SK-N-SH (cell line): ENCODE measurements around the gene C4orf36. TPM values are rescaled to one million over a fixed set of nuclear protein-coding genes. Genes with fewer than 3 reads are reported as not detected.

Experiments used
- CTCF ChIA-PET: fragments of 300-600, 350-600 bp; formaldehyde crosslinking; extraction: SDS; loops from one replicate; lab custom pipeline; 2021; lab: Yijun Ruan, JAX
- POLR2A ChIA-PET: fragments of 350-600 bp; sonication (Branson Sonifier 250); formaldehyde crosslinking; extraction: SDS; loops from one replicate; lab custom pipeline; 2020; ENCODE audit warnings: antibody characterized with exemption, inconsistent platforms; lab: Yijun Ruan, JAX
- DNase-seq: peaks from one replicate; pipeline ENCODE4 v3.0.0; 2012
- H2AFZ ChIP-seq: fragments of 200-600 bp; sonication (generic); 2 replicates; pipeline ENCODE4 v1.8.1; 2016; ENCODE audit warnings: antibody characterized with exemption, mild to moderate bottlenecking, low read depth
- H3F3A ChIP-seq: fragments of 200-600 bp; sonication (generic); replicated peaks from 2 replicates; pipeline ENCODE3; 2016; ENCODE audit warnings: antibody characterized with exemption, mild to moderate bottlenecking; ENCODE audit not compliant: insufficient read depth
- H3K27ac ChIP-seq, 2 experiments: fragments of 200-500 bp in 1 of 2; fragments of 200-600 bp in 1 of 2; sonication (Bioruptor generic) in 1 of 2; sonication (generic), shearing (Covaris generic) in 1 of 2; 2 replicates each; pipeline versions ENCODE4 v1.5.1 to v1.6.1; 2014 to 2016; ENCODE audit warnings: low read depth in 2 of 2, inconsistent platforms in 1 of 2, low read length in 1 of 2, mild to moderate bottlenecking in 1 of 2, mixed read lengths in 1 of 2
- H3K27me3 ChIP-seq: fragments of 200-600 bp; sonication (generic), shearing (Covaris generic); 2 replicates; pipeline ENCODE4 v1.6.1; 2016; ENCODE audit warnings: mixed run types; ENCODE audit not compliant: insufficient read depth
- H3K36me3 ChIP-seq, 2 experiments: fragments of 200-500 bp in 1 of 2; fragments of 200-600 bp in 1 of 2; sonication (Bioruptor generic) in 1 of 2; sonication (generic) in 1 of 2; replicated peaks in 1 of 2; 2 replicates each; pipeline versions ENCODE3 to v1.5.1; 2014 to 2016; ENCODE audit warnings: low read length in 1 of 2, mild to moderate bottlenecking in 1 of 2; ENCODE audit not compliant: insufficient read depth in 2 of 2, control insufficient read depth in 1 of 2
- H3K4me1 ChIP-seq, 2 experiments: fragments of 200-500 bp in 1 of 2; fragments of 200-600 bp in 1 of 2; sonication (Bioruptor generic) in 1 of 2; sonication (generic), shearing (Covaris generic) in 1 of 2; 2 replicates each; pipeline versions ENCODE4 v1.5.1 to v1.6.1; 2014 to 2016; ENCODE audit warnings: low read depth in 1 of 2, low read length in 1 of 2, mixed run types in 1 of 2; ENCODE audit not compliant: insufficient read depth in 2 of 2, control insufficient read depth in 1 of 2
- H3K4me2 ChIP-seq: fragments of 200-600 bp; sonication (generic), shearing (Covaris generic); 2 replicates; pipeline ENCODE4 v1.6.1; 2017; ENCODE audit warnings: mixed run types
- H3K4me3 ChIP-seq, 2 experiments: fragments of 200-500 bp in 1 of 2; fragments of 200-600 bp in 1 of 2; sonication (Bioruptor generic) in 1 of 2; sonication (generic), shearing (Covaris generic) in 1 of 2; 2 replicates each; pipeline versions ENCODE4 v1.5.1 to v1.8.1; 2014 to 2016; ENCODE audit warnings: low read depth in 2 of 2, inconsistent platforms in 1 of 2, low read length in 1 of 2, mild to moderate bottlenecking in 1 of 2, mixed read lengths in 1 of 2, moderate library complexity in 1 of 2
- H3K79me2 ChIP-seq: fragments of 200-600 bp; sonication (generic); 2 replicates; pipeline ENCODE4 v1.8.1; 2017; ENCODE audit warnings: mild to moderate bottlenecking; ENCODE audit not compliant: insufficient read depth
- H3K9ac ChIP-seq: fragments of 200-600 bp; sonication (generic); 2 replicates; pipeline ENCODE4 v1.6.1; 2017; ENCODE audit warnings: mixed run types
- H3K9me2 ChIP-seq: fragments of 200-600 bp; sonication (generic); 2 replicates; pipeline ENCODE4 v1.6.1; 2017; ENCODE audit warnings: mixed run types
- H3K9me3 ChIP-seq: fragments of 200-600 bp; sonication (generic); 2 replicates; pipeline ENCODE4 v1.6.1; 2017; ENCODE audit warnings: mixed run types, mild to moderate bottlenecking, moderate library complexity
- H4K20me1 ChIP-seq: fragments of 200-600 bp; sonication (generic); 2 replicates; pipeline ENCODE4 v1.6.1; 2017; ENCODE audit warnings: mild to moderate bottlenecking, mixed run types; ENCODE audit not compliant: insufficient read depth
- FOSL2 ChIP-seq: IDR thresholded peaks from 2 replicates; pipeline ENCODE4 v1.4.0; 2012; ENCODE audit warnings: low read depth, mild to moderate bottlenecking, moderate library complexity, borderline replicate concordance
- FOXM1 ChIP-seq: IDR thresholded peaks from 2 replicates; pipeline ENCODE4 v1.4.0; 2012; ENCODE audit warnings: low read depth, mild to moderate bottlenecking
- GATA2 ChIP-seq: sonication (generic); formaldehyde crosslinking; IDR thresholded peaks from 2 replicates; pipeline ENCODE4 v1.5.0; 2020; ENCODE audit warnings: mild to moderate bottlenecking, missing genetic modification reagents
- JUND ChIP-seq: IDR thresholded peaks from 2 replicates; pipeline ENCODE4 v1.4.0; 2012
- MXI1 ChIP-seq: IDR thresholded peaks from 2 replicates; pipeline ENCODE4 v1.6.1; 2012; ENCODE audit warnings: mild to moderate bottlenecking, low read depth, low read length, improper control_type of control experiment
- PBX3 ChIP-seq: IDR thresholded peaks from 2 replicates; pipeline ENCODE4; 2012
- POLR2AphosphoS5 ChIP-seq: IDR thresholded peaks from 2 replicates; pipeline ENCODE4 v1.6.1; 2012; ENCODE audit warnings: low read depth, low read length
- RFX5 ChIP-seq: IDR thresholded peaks from 2 replicates; pipeline ENCODE4 v1.6.1; 2012; ENCODE audit warnings: mild to moderate bottlenecking, improper control_type of control experiment, low read length
- RXRA ChIP-seq: IDR thresholded peaks from 2 replicates; pipeline ENCODE4 v1.4.0; 2012; ENCODE audit warnings: low read depth, mild to moderate bottlenecking, borderline replicate concordance
- YY1 ChIP-seq: IDR thresholded peaks from 2 replicates; pipeline ENCODE4 v1.4.0; 2012; ENCODE audit warnings: low read depth, mild to moderate bottlenecking
- ZBTB33 ChIP-seq: IDR thresholded peaks from 2 replicates; pipeline ENCODE4 v1.4.0; 2012; ENCODE audit warnings: low read depth, borderline replicate concordance
- WGBS: methylation state at CpG from one replicate; pipeline ENCODE4 v1.1.6; 2017; ENCODE audit warnings: low lambda C conversion rate; 5-methylcytosine and 5-hydroxymethylcytosine counted together
- polyA plus RNA-seq, 3 experiments: library from polyadenylated mRNA; depleted of rRNA; stranded (reverse); fragments of >200 nt; gene quantifications; 2 replicates each; pipeline ENCODE4 v1.2.3, GENCODE V29; 2012

The C4orf36 gene
- polyA plus RNA-seq, 1 of the 3 experiments (the other 2 are of a cell fraction): 0.71 TPM

GRCh38 chr4:86934147-86934770 lies 42.0 kb upstream of the C4orf36 start:
- peaks cover 19% of the 10 kb centered on the region for H3F3A ChIP-seq
- H3K4me2 ChIP-seq: peak overlapping the region; percentile 88
- WGBS: 20% methylated on average over 15 of the region's 15 CpGs
- TF ChIP-seq RFX5 (no peak), MXI1 (peak; percentile 56; the same call in 1 of the 2 replicates), POLR2AphosphoS5 (peak; percentile 54; the same call in 1 of the 2 replicates), JUND (no peak), RXRA (0 out of 2 replicates have a peak, but pooled peaks have one; percentile 14), YY1 (no peak)
- H3K79me2 ChIP-seq: peaks cover 4% of the 10 kb centered on the region; the same call in 1 of the 2 replicates
- peak; percentile 25 for DNase-seq
- H3K27me3 ChIP-seq: no peaks in the 10 kb centered on the region
- H3K4me3 ChIP-seq: peak overlapping the region; percentile 71 to 84
- peak overlapping the region; percentile 99 for H2AFZ ChIP-seq
- H4K20me1 ChIP-seq: no peaks in the 10 kb centered on the region
- ChIA-PET POLR2A (interaction anchor here (1.3 to 1.6 kb wide), 3 partner anchors 12 to 98 kb away, joined by 3 to 14 read pairs (median 5); no protein-coding TSS in a partner anchor), CTCF (interaction anchor here (0.6 to 3.3 kb wide), 12 partner anchors 11 to 437 kb away, joined by 3 to 22 read pairs (median 3); no protein-coding TSS in a partner anchor)
- peaks cover 4 to 11% of the 10 kb centered on the region in 2 experiments; a peak in 3 of 4 replicates for H3K4me1 ChIP-seq
- no peaks in the 10 kb centered on the region for H3K9me3 ChIP-seq
- H3K9ac ChIP-seq: peak overlapping the region; percentile 79
- no peaks in the 10 kb centered on the region for H3K36me3 ChIP-seq
- H3K9me2 ChIP-seq: no peaks in the 10 kb centered on the region
- H3K27ac ChIP-seq: peak overlapping the region; percentile 77 to 78

GRCh38 chr4:86928400-86929255 lies 36.4 kb upstream of the C4orf36 start:
- no peak overlapping the region for H3K27ac ChIP-seq

More at GRCh38 chr4:86928400-86929255, 36.4 kb upstream of the C4orf36 start:
- Histone ChIP-seq H3K9me3 (no peaks in the 10 kb centered on the region), H3K27me3 (no peaks in the 10 kb centered on the region), H2AFZ (no peak overlapping the region), H3K79me2 (no peaks in the 10 kb centered on the region), H4K20me1 (no peaks in the 10 kb centered on the region), H3K9me2 (no peaks in the 10 kb centered on the region), H3K36me3 (no peaks in the 10 kb centered on the region), H3K9ac (no peak overlapping the region), H3K4me1 (peaks cover 0 to 3% of the 10 kb centered on the region in 2 experiments; a peak in 2 of 4 replicates), H3K4me2 (no peak overlapping the region), H3F3A (peaks cover 6% of the 10 kb centered on the region), H3K4me3 (no peak overlapping the region)
- ChIA-PET POLR2A (no interaction called here), CTCF (interaction anchor here (1.2 to 4.4 kb wide), 2 partner anchors 32 to 165 kb away, joined by 4 to 23 read pairs; no protein-coding TSS in a partner anchor)
- no peak for TF ChIP-seq ZBTB33
- no peak for TF ChIP-seq POLR2AphosphoS5
- no peak for TF ChIP-seq FOXM1
- no peak for TF ChIP-seq GATA2
- no peak for TF ChIP-seq FOSL2
- no peak for TF ChIP-seq PBX3
- WGBS: 90% methylated on average over 10 of the region's 10 CpGs
- DNase-seq: no peak
